Left renal pelvis (tissue), 4 donors: ENCODE measurements around the gene PRPF39. TPM values are rescaled to one million over a fixed set of nuclear protein-coding genes. Genes with fewer than 3 reads are reported as not detected.
"Not testable (repeated sequence)": the region's sequence is repeated elsewhere in the genome, so short reads cannot be mapped to it uniquely, and the experiment has no call there.

Experiments
- DNase-seq, 4 donors: peaks; one replicate each; pipeline ENCODE4 v3.0.0-alpha.2; 2013; ENCODE audit warnings: low read depth in 4 of 4, low spot score in 3 of 4
- polyA plus RNA-seq, 4 donors: library from polyadenylated mRNA; unstranded; fragments of 120-200 nt; gene quantifications; one replicate each; pipeline ENCODE4 v1.2.1, GENCODE V29; 2013; ENCODE audit not compliant: insufficient read length in 4 of 4

PRPF39 gene
- polyA plus RNA-seq, 4 donors, result 56.0 to 88.6 (median 75.1) TPM

GRCh38 chr14:45135156-45135555, 51.2 kb downstream of the PRPF39 start:
- DNase-seq, result peak in 3 of 4 donors; percentile 6 to 22 (median 15)

GRCh38 chr14:45135659-45136395, 51.9 kb downstream of the PRPF39 start, which contains the start of gene FANCM:
Gene FANCM (plus strand): TSS chr14:45135930. CDS start chr14:45136032, 102 bp downstream.
- peak; percentile 92 to 98 (median 97) for DNase-seq

GRCh38 chr14:45136399-45136798, 52.5 kb downstream of the PRPF39 start:
- no peak for DNase-seq

GRCh38 chr14:45140661-45141187, 56.8 kb downstream of the PRPF39 start:
- DNase-seq, result no peak

GRCh38 chr14:45142083-45142482, 58.2 kb downstream of the PRPF39 start:
- not testable (repeated sequence) for DNase-seq

- no peak for DNase-seq
Measured at GRCh38 chr14:45144658-45145057, 60.7 kb downstream of the PRPF39 start.

- no peak for DNase-seq
Measured at GRCh38 chr14:45145214-45145613, 61.3 kb downstream of the PRPF39 start.

GRCh38 chr14:45149602-45150001, 65.7 kb downstream of the PRPF39 start:
- DNase-seq, result no peak

GRCh38 chr14:45150386-45150890, 66.5 kb downstream of the PRPF39 start:
- DNase-seq, result no peak

- no peak for DNase-seq
Measured at GRCh38 chr14:45156067-45156466, 72.2 kb downstream of the PRPF39 start.

Other genes starting within 250 kb of the PRPF39 start
- gene KLHL28, start 122.2 kb upstream of the PRPF39 start, polyA plus RNA-seq, result 10 to 100 TPM; 13.1 to 20.5 (median 14.9) TPM
- 10 to 100 TPM; 28.0 to 40.9 (median 34.4) TPM for gene TOGARAM1, start 121.9 kb upstream of the PRPF39 start, polyA plus RNA-seq
- 100 to 1,000 TPM in 3 of 4 donors, 10 to 100 TPM in 1; 86.4 to 153 (median 130) TPM for gene FKBP3, start 50.4 kb downstream of the PRPF39 start, polyA plus RNA-seq
- gene FANCM, start 51.8 kb downstream of the PRPF39 start, polyA plus RNA-seq, result 10 to 100 TPM; 10.8 to 14.7 (median 12.8) TPM
- 10 to 100 TPM; 35.5 to 47.0 (median 39.1) TPM for gene MIS18BP1, start 169.1 kb downstream of the PRPF39 start, polyA plus RNA-seq